GM12872 (cell line): ENCODE data around the gene PKP1.

Experiments
- CTCF ChIP-seq: IDR thresholded peaks from 3 replicates; pipeline ENCODE4 v1.5.1; 2011; ENCODE audit warnings: low read depth, mild to moderate bottlenecking, low read length, moderate library complexity; ENCODE audit not compliant: insufficient read depth

Gene PKP1

DNA sequence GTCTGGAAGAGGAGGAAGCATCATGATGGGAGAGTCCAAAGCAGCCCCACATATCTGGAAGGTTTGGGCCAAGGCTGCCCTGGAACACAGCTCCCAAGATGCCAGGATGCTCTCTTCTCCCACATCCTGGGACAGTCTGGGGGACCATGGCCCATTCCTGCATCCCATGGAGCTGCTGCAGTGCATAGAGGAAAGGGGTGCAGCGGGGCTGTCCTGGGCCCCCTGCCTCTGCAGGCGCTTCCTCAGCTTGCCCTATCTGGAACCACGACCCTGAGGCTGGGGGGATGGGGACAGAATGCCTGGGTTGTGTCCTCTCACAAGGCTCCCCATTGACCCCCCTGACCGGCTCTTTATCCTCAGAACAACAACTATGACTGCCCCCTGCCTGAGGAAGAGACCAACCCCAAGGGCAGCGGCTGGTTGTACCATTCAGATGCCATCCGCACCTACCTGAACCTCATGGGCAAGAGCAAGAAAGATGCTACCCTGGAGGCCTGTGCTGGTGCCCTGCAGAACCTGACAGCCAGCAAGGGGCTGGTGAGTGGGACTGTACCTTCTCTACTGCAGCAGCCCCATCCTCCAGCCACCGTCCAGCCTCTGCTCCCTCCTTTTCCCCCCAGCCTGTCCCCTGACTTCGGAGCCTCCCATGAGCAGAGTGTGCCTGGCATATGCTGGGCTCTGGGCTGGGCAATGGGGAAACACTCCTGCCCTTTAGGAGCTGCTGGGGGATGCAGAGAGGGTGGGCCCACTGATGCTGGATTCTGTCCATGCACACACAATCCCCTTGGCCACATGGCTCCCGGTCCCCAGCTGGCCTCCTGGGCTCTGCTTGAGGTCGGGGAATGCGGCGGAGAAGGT is 39.6 kb downstream of the PKP1 start:
- TF ChIP-seq CTCF, result no peak

- TF ChIP-seq CTCF, result no peak
These were observed 41.0 kb downstream of the PKP1 start for GRCh38 chr1:201324306-201324705.

- TF ChIP-seq CTCF, result no peak
These were observed 41.7 kb downstream of the PKP1 start for GRCh38 chr1:201324821-201325677.

DNA sequence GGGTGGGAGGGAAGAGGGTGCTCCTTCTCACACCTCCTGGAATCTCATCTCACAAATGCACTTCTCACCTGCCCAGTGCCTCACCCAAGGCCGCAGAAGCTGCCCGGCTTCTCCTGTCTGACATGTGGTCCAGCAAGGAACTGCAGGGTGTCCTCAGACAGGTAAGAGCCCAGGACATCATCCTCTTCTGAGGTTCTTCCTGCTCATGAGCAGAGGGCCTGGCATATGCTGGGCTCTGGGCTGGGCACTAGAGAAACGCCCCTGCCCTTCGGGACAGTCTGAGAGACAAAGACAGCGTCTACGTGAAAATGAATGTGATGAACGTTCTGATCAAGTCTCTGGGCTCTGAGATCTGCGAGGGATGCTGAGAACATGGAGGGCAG is 42.4 kb downstream of the PKP1 start:
- TF ChIP-seq CTCF, result no peak

- TF ChIP-seq CTCF, result no peak
These were observed 43.4 kb downstream of the PKP1 start for GRCh38 chr1:201326710-201327109.

GRCh38 chr1:201327687-201328240 is 44.5 kb downstream of the PKP1 start:
- TF ChIP-seq CTCF, result no peak

GRCh38 chr1:201328576-201328975 is 45.3 kb downstream of the PKP1 start:
- TF ChIP-seq CTCF, result no peak
